Liver (tissue), 9 donors: ENCODE data around the gene UNC13D. TPM values are rescaled to one million over a fixed set of nuclear protein-coding genes. Genes with fewer than 3 reads are reported as not detected.

ENCODE experiments used
- DNase-seq: peaks from one replicate; pipeline ENCODE4 v3.0.0-alpha.2; 2017; ENCODE audit warnings: low spot score
- H3K27ac ChIP-seq, 2 donors: one replicate each; pipeline ENCODE4 v1.7.0; 2013; ENCODE audit warnings: inconsistent platforms in 2 of 2, low read length in 2 of 2, control low read depth in 1 of 2, low read depth in 1 of 2, mild to moderate bottlenecking in 1 of 2
- H3K27me3 ChIP-seq, 4 donors: one replicate each; pipeline versions ENCODE4 v1.6.1 to v1.7.0; 2013; ENCODE audit warnings: low read length in 3 of 4, inconsistent platforms in 1 of 4, mild to moderate bottlenecking in 1 of 4, moderate library complexity in 1 of 4; ENCODE audit not compliant: control insufficient read depth in 4 of 4, insufficient read depth in 4 of 4
- H3K36me3 ChIP-seq, 4 donors: one replicate each; pipeline versions ENCODE4 v1.6.1 to v1.7.0; 2013; ENCODE audit warnings: low read length in 3 of 4, mild to moderate bottlenecking in 3 of 4, low read depth in 1 of 4, moderate library complexity in 1 of 4; ENCODE audit not compliant: control insufficient read depth in 4 of 4, insufficient read depth in 3 of 4
- H3K4me1 ChIP-seq, 4 donors: one replicate each; pipeline versions ENCODE4 v1.6.1 to v1.7.0; 2013; ENCODE audit warnings: low read length in 3 of 4, mild to moderate bottlenecking in 3 of 4, moderate library complexity in 1 of 4; ENCODE audit not compliant: control insufficient read depth in 4 of 4, insufficient read depth in 4 of 4
- H3K4me3 ChIP-seq, 3 donors: one replicate each; pipeline versions ENCODE4 v1.6.1 to v1.7.0; 2013; ENCODE audit warnings: low read length in 3 of 3, control low read depth in 1 of 3, low read depth in 1 of 3, mild to moderate bottlenecking in 1 of 3
- H3K9ac ChIP-seq, 2 donors: one replicate each; pipeline ENCODE4 v1.7.0; 2013; ENCODE audit warnings: low read length in 2 of 2, mild to moderate bottlenecking in 2 of 2, moderate library complexity in 2 of 2, control low read depth in 1 of 2, low read depth in 1 of 2
- H3K9me3 ChIP-seq, 4 donors: one replicate each; pipeline versions ENCODE4 v1.6.1 to v1.7.0; 2013; ENCODE audit warnings: low read length in 3 of 4; ENCODE audit not compliant: control insufficient read depth in 4 of 4
- ATF3 ChIP-seq: IDR thresholded peaks from 2 replicates; pipeline ENCODE4 v1.6.1; 2016; ENCODE audit warnings: antibody characterized with exemption
- CTCF ChIP-seq: fragments of 150-350 bp; IDR thresholded peaks from 2 replicates; pipeline ENCODE4 v1.5.1; 2017; ENCODE audit warnings: improper control_type of control experiment, low read depth, low read length; ENCODE audit not compliant: missing input control
- EGR1 ChIP-seq, 2 donors: IDR thresholded peaks; 2 replicates each; pipeline ENCODE4 v1.6.1; 2016 to 2018; ENCODE audit warnings: antibody characterized with exemption in 2 of 2, low read depth in 2 of 2
- FOXA1 ChIP-seq: IDR thresholded peaks from 2 replicates; pipeline ENCODE4 v1.6.1; 2016; ENCODE audit warnings: antibody characterized with exemption
- FOXA2 ChIP-seq: IDR thresholded peaks from 2 replicates; pipeline ENCODE4 v1.6.1; 2016; ENCODE audit warnings: antibody characterized with exemption
- HNF4A ChIP-seq, 2 donors: conservative IDR thresholded peaks; 2 replicates each; pipeline ENCODE4 v1.6.1; 2016; ENCODE audit warnings: antibody characterized with exemption in 2 of 2, mild to moderate bottlenecking in 2 of 2
- HNF4G ChIP-seq: IDR thresholded peaks from 2 replicates; pipeline ENCODE4 v1.6.1; 2016; ENCODE audit warnings: antibody characterized with exemption
- MAX ChIP-seq: IDR thresholded peaks from 2 replicates; pipeline ENCODE4 v1.6.1; 2016; ENCODE audit warnings: antibody characterized with exemption
- NR2F2 ChIP-seq: IDR thresholded peaks from 2 replicates; pipeline ENCODE4 v1.6.1; 2016; ENCODE audit warnings: antibody characterized with exemption
- RAD21 ChIP-seq, 2 donors: IDR thresholded peaks; 2 replicates each; pipeline ENCODE4 v1.6.1; 2016; ENCODE audit warnings: antibody characterized with exemption in 2 of 2, mild to moderate bottlenecking in 2 of 2
- REST ChIP-seq: IDR thresholded peaks from 2 replicates; pipeline ENCODE4 v1.6.1; 2016; ENCODE audit warnings: antibody characterized with exemption, mild to moderate bottlenecking
- SP1 ChIP-seq: IDR thresholded peaks from 2 replicates; pipeline ENCODE4 v1.6.1; 2018; ENCODE audit warnings: antibody characterized with exemption, mild to moderate bottlenecking
- TAF1 ChIP-seq: conservative IDR thresholded peaks from 2 replicates; pipeline ENCODE4 v1.6.1; 2016; ENCODE audit warnings: antibody characterized with exemption, mild to moderate bottlenecking
- YY1 ChIP-seq: IDR thresholded peaks from 2 replicates; pipeline ENCODE4 v1.6.1; 2016; ENCODE audit warnings: antibody characterized with exemption, mild to moderate bottlenecking
- ZBTB33 ChIP-seq: IDR thresholded peaks from 2 replicates; pipeline ENCODE4 v1.6.1; 2016; ENCODE audit warnings: antibody characterized with exemption
- WGBS: extraction: QIAGEN DNeasy Blood & Tissue Kit; methylation state at CpG from one replicate; pipeline ENCODE4 v1.1.7; 2013; 5-methylcytosine and 5-hydroxymethylcytosine counted together
- polyA plus RNA-seq, 2 donors: library from polyadenylated mRNA; stranded (reverse) in 1 of 2; unstranded in 1 of 2; fragments of 200-250 nt in 1 of 2; fragments of >200 nt in 1 of 2; fragmentation: Nextera tagmentation in 1 of 2; extraction: Ambion mirVana in 1 of 2; gene quantifications; one replicate each; pipeline versions ENCODE4 v1.2.1 to v1.2.3, GENCODE V29; 2013 to 2015
- total RNA-seq, 2 donors: library from RNA; depleted of rRNA; stranded (reverse); fragments of >200 nt; gene quantifications; one replicate each; pipeline ENCODE4 v1.2.3, GENCODE V29; 2014
- donor health status: healthy.
- donor health status: healthy.
- donor health status: healthy.
- donor health status: healthy.
- donor health status: healthy.

The UNC13D gene
- total and polyA plus RNA-seq, 4 donors: 2.1 to 22.9 (median 7.6) TPM

- TF ChIP-seq EGR1 (IDR thresholded peaks at IDR 0.05; ENCODE audit: low read depth in 2 of 2) (no peak), HNF4G (no peak), MAX (no peak), RAD21 (IDR thresholded peaks at IDR 0.05) (no peak), FOXA1 (no peak), CTCF (no peak), NR2F2 (no peak), YY1 (no peak), FOXA2 (no peak), ATF3 (no peak), SP1 (no peak), HNF4A (conservative IDR thresholded peaks at IDR 0.05) (no peak), ZBTB33 (no peak), TAF1 (no peak), REST (no peak)
- no peaks in the 10 kb centered on the region for H3K27me3 ChIP-seq
- DNase-seq: no peak
- H3K36me3 ChIP-seq: peaks cover 10 to 31% (median 11%) of the 10 kb centered on the region in 4 donors
- peaks cover 0 to 29% (median 15%) of the 10 kb centered on the region in 4 donors for H3K4me1 ChIP-seq
- no peak overlapping the region for H3K27ac ChIP-seq
- H3K9me3 ChIP-seq: no peaks in the 10 kb centered on the region
- no peak overlapping the region for H3K4me3 ChIP-seq
- 83% methylated on average over 2 of the region's 2 CpGs for WGBS
- no peak overlapping the region for H3K9ac ChIP-seq
Measured at GRCh38 chr17:75824666-75825065, 19.5 kb downstream of the UNC13D start.

GRCh38 chr17:75824050-75824552 lies 20.1 kb downstream of the UNC13D start:
- Histone ChIP-seq H3K27me3 (no peaks in the 10 kb centered on the region), H3K9ac (no peak overlapping the region), H3K4me1 (peaks cover 0 to 29% (median 15%) of the 10 kb centered on the region in 4 donors), H3K36me3 (peaks cover 10 to 37% (median 13%) of the 10 kb centered on the region in 4 donors), H3K9me3 (no peaks in the 10 kb centered on the region), H3K4me3 (no peak overlapping the region), H3K27ac (no peak overlapping the region)
- TF ChIP-seq REST (no peak), ATF3 (no peak), MAX (no peak), TAF1 (no peak), NR2F2 (no peak), EGR1 (IDR thresholded peaks at IDR 0.05; ENCODE audit: low read depth in 2 of 2) (no peak), CTCF (no peak)
- 95% methylated on average over 13 of the region's 13 CpGs for WGBS
- DNase-seq: no peak
